ENCODE results near the gene FOXL3.
A peak's percentile ranks its signal among the peaks of the same experiment; 100 is the strongest.
"Not testable (repeated sequence)": the region's sequence is repeated elsewhere in the genome, so short reads cannot be mapped to it uniquely, and the experiment has no call there.

Gene FOXL3

DNA sequence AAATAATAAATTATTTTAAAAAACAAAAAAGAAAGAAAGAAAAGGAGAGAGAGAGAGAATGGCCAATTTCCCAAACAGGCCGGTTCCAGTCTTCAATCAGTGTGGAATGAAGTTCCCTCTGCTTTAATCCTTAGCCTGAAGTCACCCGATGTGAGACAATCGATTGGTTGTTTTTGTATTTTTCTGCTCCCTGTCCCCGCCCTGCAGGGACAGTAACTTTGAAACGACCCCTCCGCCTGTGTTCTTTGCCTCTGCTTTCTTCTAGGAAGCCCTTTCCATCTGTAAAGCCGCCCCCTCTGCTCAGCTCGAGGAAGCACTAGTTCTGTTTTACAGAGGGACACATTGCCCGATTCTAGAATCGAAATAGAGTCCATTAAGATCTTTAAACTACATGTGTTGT is 33.4 kb downstream of the FOXL3 start:
- no peak for DNase-seq (ENCODE audit: low spot score)

- no peak for DNase-seq (ENCODE audit: low spot score)
These were observed 34.0 kb downstream of the FOXL3 start for GRCh38 chr7:324011-324410.

GRCh38 chr7:325051-325798 is 35.3 kb downstream of the FOXL3 start:
- DNase-seq (ENCODE audit: low spot score): no peak

- no peak for DNase-seq (ENCODE audit: low spot score)
These were observed 35.8 kb downstream of the FOXL3 start for GRCh38 chr7:325811-326210.

DNA sequence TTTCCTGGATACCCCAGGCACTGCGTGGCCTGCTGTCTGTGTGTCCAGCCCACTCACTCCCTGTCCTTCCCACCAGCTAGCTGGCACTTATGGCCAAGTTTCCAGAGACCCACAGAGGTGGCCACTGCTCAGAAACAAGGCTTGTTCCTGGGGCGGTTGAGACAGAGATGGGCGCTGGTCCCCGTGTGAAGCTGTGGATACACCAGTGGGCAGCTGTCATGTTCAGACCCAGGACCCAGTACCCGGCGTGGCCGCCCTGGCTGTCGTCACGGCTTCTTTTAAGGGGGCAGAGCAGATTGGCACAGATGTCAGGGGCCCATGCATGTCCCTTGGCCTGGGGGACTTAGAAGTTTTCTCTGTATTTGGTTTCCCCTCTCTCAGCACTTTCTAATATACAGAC is 36.3 kb downstream of the FOXL3 start:
- no peak for DNase-seq (ENCODE audit: low spot score)

GRCh38 chr7:326809-327232 is 36.9 kb downstream of the FOXL3 start:
- no peak for DNase-seq (ENCODE audit: low spot score)

GRCh38 chr7:327233-327931 is 37.4 kb downstream of the FOXL3 start:
- DNase-seq (ENCODE audit: low spot score): no peak

- DNase-seq (ENCODE audit: low spot score): no peak
These were observed 38.2 kb downstream of the FOXL3 start for GRCh38 chr7:327991-328702.

GRCh38 chr7:329691-330281 is 39.8 kb downstream of the FOXL3 start:
- no peak for DNase-seq (ENCODE audit: low spot score)

DNA sequence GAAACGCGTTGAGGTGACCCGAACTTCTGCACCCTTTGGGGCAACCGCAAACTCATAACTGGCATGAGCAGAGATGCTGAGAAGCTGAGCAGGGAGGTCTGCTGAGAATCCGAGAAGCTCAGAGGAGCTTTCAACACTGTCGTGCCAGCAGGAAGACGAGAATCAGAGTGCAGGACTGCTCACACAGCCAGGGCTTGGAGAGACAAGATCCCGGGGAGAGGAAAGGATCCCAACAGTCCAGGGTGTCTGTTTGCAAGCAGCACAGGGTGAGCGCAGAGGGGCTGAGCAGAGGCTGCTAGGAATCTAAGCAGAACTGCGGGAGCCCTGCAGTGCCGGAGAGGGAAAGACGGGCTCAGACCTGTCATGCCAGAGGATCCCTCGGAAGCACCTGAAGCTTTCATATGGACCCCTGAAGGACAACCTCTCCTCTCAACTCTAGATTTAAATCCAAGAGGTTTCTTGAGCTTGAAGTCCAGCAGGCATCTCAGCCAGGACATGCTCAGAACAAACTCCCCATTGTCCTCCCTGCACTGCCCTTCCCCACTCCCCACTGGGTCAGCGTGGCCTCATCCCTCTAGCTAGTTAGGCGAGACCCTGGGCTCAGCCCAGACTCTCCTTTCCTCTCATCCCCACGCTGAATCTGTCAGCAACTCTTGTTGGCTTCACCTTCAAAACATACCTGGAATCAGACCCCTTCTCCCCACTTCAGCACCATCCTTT is 40.7 kb downstream of the FOXL3 start:
- DNase-seq (ENCODE audit: low spot score): no peak

- DNase-seq (ENCODE audit: low spot score): no peak
These were observed 42.1 kb downstream of the FOXL3 start for GRCh38 chr7:332020-332517.

GRCh38 chr7:332646-333392 is 42.8 kb downstream of the FOXL3 start:
- DNase-seq (ENCODE audit: low spot score): peak; percentile 85

GRCh38 chr7:333393-333764 is 43.4 kb downstream of the FOXL3 start:
- DNase-seq (ENCODE audit: low spot score): peak; percentile 89

DNA sequence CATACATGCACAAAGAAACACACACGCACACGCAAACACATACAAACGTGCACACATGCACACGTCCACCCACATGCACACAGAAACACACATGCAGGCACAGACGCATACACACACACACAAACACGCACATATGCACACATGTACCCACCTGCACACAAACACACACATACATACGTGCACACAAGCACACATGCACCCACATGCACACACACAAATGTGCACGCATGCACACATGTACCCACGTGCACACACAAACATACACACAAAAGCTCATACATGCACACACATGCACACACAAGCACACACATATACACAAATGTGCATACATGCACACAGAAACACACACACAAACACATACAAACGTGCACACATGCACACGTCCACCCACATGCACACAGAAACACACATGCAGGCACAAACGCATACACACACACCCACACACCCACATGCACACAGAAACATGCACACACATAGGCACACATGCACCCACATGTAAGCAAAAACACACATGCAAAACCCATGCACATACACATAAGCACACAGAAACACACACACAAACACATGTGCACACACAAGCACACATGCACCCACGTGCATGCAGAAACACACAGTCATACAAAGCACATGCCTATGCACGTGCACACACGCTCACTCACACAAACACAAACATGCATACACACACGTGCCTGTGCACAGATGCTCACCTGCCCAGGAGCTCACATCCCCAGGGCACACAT is 44.8 kb downstream of the FOXL3 start:
- no peak for DNase-seq (ENCODE audit: low spot score)

DNA sequence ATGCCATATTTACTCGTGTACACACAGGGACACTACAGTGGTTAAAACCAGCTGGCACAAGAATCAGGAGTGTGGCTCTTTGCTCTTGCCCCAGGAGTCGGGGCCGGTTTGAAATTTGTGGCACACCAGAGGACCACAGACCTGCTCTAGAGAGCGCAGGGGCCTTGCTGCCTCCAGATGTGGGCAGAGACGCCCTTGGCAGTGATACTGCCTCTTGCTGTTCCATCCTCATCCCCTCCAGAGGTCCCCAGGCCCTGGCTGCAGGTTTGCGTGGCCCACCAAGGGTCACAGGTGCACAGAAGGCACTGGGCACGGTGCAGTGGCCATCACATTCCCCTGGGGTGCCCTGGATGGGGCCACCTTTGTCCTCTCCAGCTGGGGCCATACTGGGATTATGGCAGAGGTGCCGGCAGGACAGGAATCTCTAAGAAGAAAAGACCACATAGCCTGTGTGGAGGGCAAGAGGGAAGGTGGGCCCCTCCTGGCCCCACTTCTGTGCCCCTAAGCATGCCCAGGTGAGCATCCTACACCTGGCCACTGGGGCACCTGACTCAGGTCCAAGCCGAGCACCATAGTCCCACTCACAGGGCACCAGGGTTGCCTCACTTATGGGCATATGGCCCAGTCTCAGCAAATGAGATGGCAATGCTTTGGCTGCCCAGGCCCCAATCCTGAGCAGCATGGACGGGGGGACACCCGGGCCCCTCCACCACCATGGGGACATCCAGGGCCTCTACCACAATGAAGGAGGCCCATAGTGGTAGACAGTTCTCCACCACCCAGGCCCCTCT is 45.6 kb downstream of the FOXL3 start:
- no peak for DNase-seq (ENCODE audit: low spot score)

GRCh38 chr7:336149-336533 is 46.2 kb downstream of the FOXL3 start:
- not testable (repeated sequence) for DNase-seq (ENCODE audit: low spot score)

DNA sequence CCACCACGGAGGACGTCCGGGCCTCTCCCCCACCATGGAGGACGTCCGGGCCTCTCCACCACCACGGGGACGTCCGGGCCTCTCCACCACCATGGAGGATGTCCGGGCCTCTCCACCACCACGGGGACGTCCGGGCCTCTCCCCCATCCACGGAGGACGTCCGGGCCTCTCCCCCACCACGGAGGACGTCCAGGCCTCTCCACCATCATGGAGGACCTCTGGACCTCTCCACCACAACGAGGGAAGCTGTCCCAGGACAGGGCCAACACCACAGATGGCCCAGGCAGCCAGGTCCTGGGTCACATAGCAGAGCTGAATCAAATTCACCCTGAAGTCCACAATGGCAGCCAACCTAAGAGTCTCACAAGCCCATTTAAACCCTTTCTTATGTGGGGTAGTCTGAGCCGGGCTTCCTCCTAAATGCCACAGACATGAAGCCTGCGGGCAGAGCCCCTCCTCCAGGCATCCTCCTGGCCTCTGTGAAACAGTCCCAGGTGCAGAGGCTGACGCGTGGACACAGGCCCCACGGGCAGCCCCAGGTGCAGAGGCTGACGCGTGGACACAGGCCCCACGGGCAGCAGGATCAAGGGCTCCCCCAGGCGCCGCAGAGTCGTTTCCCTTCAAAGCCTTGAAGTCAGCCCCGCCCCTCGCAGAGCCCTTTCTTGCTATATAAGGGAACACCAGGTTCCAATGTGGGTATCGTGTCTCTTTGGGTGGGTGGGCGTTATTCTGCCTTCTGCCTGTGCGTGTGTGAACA is 47.0 kb downstream of the FOXL3 start:
- DNase-seq (ENCODE audit: low spot score): no peak

GRCh38 chr7:337567-337951 is 47.6 kb downstream of the FOXL3 start:
- DNase-seq (ENCODE audit: low spot score): no peak

All from hepatic stellate cell (primary cell).